ENCODE data around the gene FUCA1. TPM values are rescaled to one million over a fixed set of nuclear protein-coding genes. Genes with fewer than 3 reads are reported as not detected.
"Not testable (repeated sequence)": the region's sequence is repeated elsewhere in the genome, so short reads cannot be mapped to it uniquely, and the experiment has no call there.

The FUCA1 gene
- total RNA-seq, 1 donor from 2014 or later: 3.3 TPM

GRCh38 chr1:23905461-23906025 lies 37.5 kb upstream of the FUCA1 start:
- Mint-ChIP-seq H3K4me1 (ENCODE audit: low read depth) (peaks cover 26% of the 10 kb centered on the region), H3K36me3 (ENCODE audit: low read depth) (no peaks in the 10 kb centered on the region), H3K27me3 (ENCODE audit: low read depth) (peaks cover 25% of the 10 kb centered on the region), H3K27ac (no peak overlapping the region), H3K4me3 (ENCODE audit: low read depth) (no peak overlapping the region), H3K9me3 (no peaks in the 10 kb centered on the region)
- no peak for DNase-seq (ENCODE audit: low spot score)
- intact Hi-C loops (cut with micrococcal nuclease): no loop called here

- Mint-ChIP-seq H3K27me3 (ENCODE audit: low read depth) (peaks cover 30% of the 10 kb centered on the region), H3K9me3 (no peaks in the 10 kb centered on the region), H3K27ac (peak overlapping the region; percentile 52), H3K4me3 (ENCODE audit: low read depth) (no peak overlapping the region), H3K4me1 (ENCODE audit: low read depth) (peaks cover 25% of the 10 kb centered on the region), H3K36me3 (ENCODE audit: low read depth) (no peaks in the 10 kb centered on the region)
- peak; percentile 20 for DNase-seq (ENCODE audit: low spot score)
- intact Hi-C loops (cut with micrococcal nuclease): no loop called here
Measured at GRCh38 chr1:23904748-23905357, 36.8 kb upstream of the FUCA1 start.

GRCh38 chr1:23903754-23904153 lies 35.7 kb upstream of the FUCA1 start:
- no peak overlapping the region for H3K27ac Mint-ChIP-seq
- peaks cover 22% of the 10 kb centered on the region for H3K4me1 Mint-ChIP-seq (ENCODE audit: low read depth)
- H3K36me3 Mint-ChIP-seq (ENCODE audit: low read depth): no peaks in the 10 kb centered on the region
- H3K4me3 Mint-ChIP-seq (ENCODE audit: low read depth): no peak overlapping the region
- intact Hi-C loops (cut with micrococcal nuclease): no loop called here
- no peaks in the 10 kb centered on the region for H3K9me3 Mint-ChIP-seq
- H3K27me3 Mint-ChIP-seq (ENCODE audit: low read depth): peaks cover 32% of the 10 kb centered on the region
- DNase-seq (ENCODE audit: low spot score): no peak

- Mint-ChIP-seq H3K27ac (no peak overlapping the region), H3K4me1 (ENCODE audit: low read depth) (peaks cover 18% of the 10 kb centered on the region), H3K4me3 (ENCODE audit: low read depth) (no peak overlapping the region), H3K36me3 (ENCODE audit: low read depth) (no peaks in the 10 kb centered on the region), H3K27me3 (ENCODE audit: low read depth) (peaks cover 32% of the 10 kb centered on the region), H3K9me3 (no peaks in the 10 kb centered on the region)
- intact Hi-C loops (cut with micrococcal nuclease): no loop called here
- DNase-seq (ENCODE audit: low spot score): no peak
Measured at GRCh38 chr1:23902321-23903278, 34.5 kb upstream of the FUCA1 start.

GRCh38 chr1:23900017-23900416 lies 31.9 kb upstream of the FUCA1 start:
- H3K4me3 Mint-ChIP-seq (ENCODE audit: low read depth); H3K27ac Mint-ChIP-seq; H3K9me3 Mint-ChIP-seq; H3K36me3 Mint-ChIP-seq (ENCODE audit: low read depth); DNase-seq (ENCODE audit: low spot score); intact Hi-C loops (cut with micrococcal nuclease): not testable (repeated sequence)
- H3K4me1 Mint-ChIP-seq (ENCODE audit: low read depth): peaks cover 21% of the 10 kb centered on the region
- H3K27me3 Mint-ChIP-seq (ENCODE audit: low read depth): peaks cover 35% of the 10 kb centered on the region

- no peak for DNase-seq (ENCODE audit: low spot score)
- no peak overlapping the region for H3K27ac Mint-ChIP-seq
- H3K4me3 Mint-ChIP-seq (ENCODE audit: low read depth): no peak overlapping the region
- no peaks in the 10 kb centered on the region for H3K36me3 Mint-ChIP-seq (ENCODE audit: low read depth)
- peaks cover 14% of the 10 kb centered on the region for H3K4me1 Mint-ChIP-seq (ENCODE audit: low read depth)
- H3K9me3 Mint-ChIP-seq: no peaks in the 10 kb centered on the region
- intact Hi-C loops (cut with micrococcal nuclease): no loop called here
- H3K27me3 Mint-ChIP-seq (ENCODE audit: low read depth): peaks cover 34% of the 10 kb centered on the region
Measured at GRCh38 chr1:23899070-23899469, 31.0 kb upstream of the FUCA1 start.

GRCh38 chr1:23897083-23897482 lies 29.0 kb upstream of the FUCA1 start:
- Mint-ChIP-seq H3K27me3 (ENCODE audit: low read depth) (peaks cover 26% of the 10 kb centered on the region), H3K4me1 (ENCODE audit: low read depth) (peaks cover 14% of the 10 kb centered on the region), H3K9me3 (no peaks in the 10 kb centered on the region), H3K36me3 (ENCODE audit: low read depth) (no peaks in the 10 kb centered on the region), H3K27ac (no peak overlapping the region), H3K4me3 (ENCODE audit: low read depth) (no peak overlapping the region)
- no peak for DNase-seq (ENCODE audit: low spot score)
- intact Hi-C loops (cut with micrococcal nuclease): no loop called here

- no peak overlapping the region for H3K27ac Mint-ChIP-seq
Measured at GRCh38 chr1:23896491-23896890, 28.4 kb upstream of the FUCA1 start.

GRCh38 chr1:23895993-23896392 lies 27.9 kb upstream of the FUCA1 start:
- intact Hi-C loops (cut with micrococcal nuclease): no loop called here
- peaks cover 14% of the 10 kb centered on the region for H3K4me1 Mint-ChIP-seq (ENCODE audit: low read depth)
- H3K27ac Mint-ChIP-seq: no peak overlapping the region
- no peak overlapping the region for H3K4me3 Mint-ChIP-seq (ENCODE audit: low read depth)
- H3K27me3 Mint-ChIP-seq (ENCODE audit: low read depth): peaks cover 22% of the 10 kb centered on the region
- H3K9me3 Mint-ChIP-seq: no peaks in the 10 kb centered on the region
- no peaks in the 10 kb centered on the region for H3K36me3 Mint-ChIP-seq (ENCODE audit: low read depth)
- no peak for DNase-seq (ENCODE audit: low spot score)

More at GRCh38 chr1:23896491-23896890, 28.4 kb upstream of the FUCA1 start:
- Mint-ChIP-seq H3K27me3 (ENCODE audit: low read depth) (peaks cover 25% of the 10 kb centered on the region), H3K9me3 (no peaks in the 10 kb centered on the region), H3K4me1 (ENCODE audit: low read depth) (peaks cover 14% of the 10 kb centered on the region), H3K4me3 (ENCODE audit: low read depth) (no peak overlapping the region), H3K36me3 (ENCODE audit: low read depth) (no peaks in the 10 kb centered on the region)
- intact Hi-C loops (cut with micrococcal nuclease): no loop called here
- no peak for DNase-seq (ENCODE audit: low spot score)

- H3K4me1 Mint-ChIP-seq (ENCODE audit: low read depth): peaks cover 13% of the 10 kb centered on the region
- no peaks in the 10 kb centered on the region for H3K36me3 Mint-ChIP-seq (ENCODE audit: low read depth)
- H3K27me3 Mint-ChIP-seq (ENCODE audit: low read depth): peaks cover 14% of the 10 kb centered on the region
- intact Hi-C loops (cut with micrococcal nuclease): no loop called here
- no peak for DNase-seq (ENCODE audit: low spot score)
- no peaks in the 10 kb centered on the region for H3K9me3 Mint-ChIP-seq
- H3K4me3 Mint-ChIP-seq (ENCODE audit: low read depth): no peak overlapping the region
- no peak overlapping the region for H3K27ac Mint-ChIP-seq
Measured at GRCh38 chr1:23895082-23895481, 27.0 kb upstream of the FUCA1 start.

GRCh38 chr1:23889074-23889473 lies 21.0 kb upstream of the FUCA1 start:
- Mint-ChIP-seq H3K36me3 (ENCODE audit: low read depth) (no peaks in the 10 kb centered on the region), H3K27me3 (ENCODE audit: low read depth) (peaks cover 5% of the 10 kb centered on the region), H3K27ac (no peak overlapping the region), H3K9me3 (no peaks in the 10 kb centered on the region), H3K4me1 (ENCODE audit: low read depth) (no peaks in the 10 kb centered on the region), H3K4me3 (ENCODE audit: low read depth) (no peak overlapping the region)
- DNase-seq (ENCODE audit: low spot score): no peak
- intact Hi-C loops (cut with micrococcal nuclease): no loop called here

- Mint-ChIP-seq H3K9me3 (peaks cover 1% of the 10 kb centered on the region), H3K27ac (no peak overlapping the region), H3K4me1 (ENCODE audit: low read depth) (no peaks in the 10 kb centered on the region), H3K36me3 (ENCODE audit: low read depth) (no peaks in the 10 kb centered on the region), H3K4me3 (ENCODE audit: low read depth) (no peak overlapping the region), H3K27me3 (ENCODE audit: low read depth) (no peaks in the 10 kb centered on the region)
- DNase-seq (ENCODE audit: low spot score): no peak
- intact Hi-C loops (cut with micrococcal nuclease): no loop called here
Measured at GRCh38 chr1:23885222-23885621, 17.1 kb upstream of the FUCA1 start.

- Mint-ChIP-seq H3K36me3 (ENCODE audit: low read depth) (no peaks in the 10 kb centered on the region), H3K27ac (no peak overlapping the region), H3K9me3 (peaks cover 24% of the 10 kb centered on the region), H3K4me1 (ENCODE audit: low read depth) (no peaks in the 10 kb centered on the region), H3K4me3 (ENCODE audit: low read depth) (no peak overlapping the region), H3K27me3 (ENCODE audit: low read depth) (no peaks in the 10 kb centered on the region)
- intact Hi-C loops (cut with micrococcal nuclease): no loop called here
- DNase-seq (ENCODE audit: low spot score): no peak
Measured at GRCh38 chr1:23882746-23883145, 14.7 kb upstream of the FUCA1 start.

Data from activated T-helper 2 cell treated with anti-CD3 and anti-CD28 coated beads, Interferon-gamma antibody, Interleukin-2, Interleukin-4, amounts not matched to agents 10 μg/mL and 5 μg/mL and 100 μg/mL, durations not matched to agents 14 hours and 24 hours and 36 hours (primary cell).